GM21619 (cell line): ENCODE results near the gene MTHFD1L.

Experiments
- ATAC-seq: cut with Tn5 transposase; IDR thresholded peaks from one replicate; pipeline ENCODE4 v1.9.1; 2021; ENCODE audit not compliant: unreplicated experiment

The MTHFD1L gene

DNA sequence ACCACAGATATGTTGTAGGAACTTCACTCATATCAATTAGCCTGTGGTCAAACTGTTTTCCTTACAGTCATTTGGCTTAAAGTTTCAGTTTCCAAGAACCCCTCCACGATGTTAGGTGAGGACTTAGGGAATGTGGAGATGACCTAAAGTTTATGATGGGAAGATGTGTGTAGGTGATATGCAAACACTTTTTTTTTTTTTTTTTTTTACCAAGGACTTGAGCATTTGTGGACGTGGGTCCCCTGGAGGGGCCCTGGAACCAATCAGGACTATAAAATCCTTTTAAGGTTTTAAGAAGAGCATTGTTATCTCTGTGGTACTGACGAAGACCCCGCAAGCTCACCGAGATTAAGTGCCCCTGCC is 478 bp upstream of the MTHFD1L start:
- no peak for ATAC-seq

DNA sequence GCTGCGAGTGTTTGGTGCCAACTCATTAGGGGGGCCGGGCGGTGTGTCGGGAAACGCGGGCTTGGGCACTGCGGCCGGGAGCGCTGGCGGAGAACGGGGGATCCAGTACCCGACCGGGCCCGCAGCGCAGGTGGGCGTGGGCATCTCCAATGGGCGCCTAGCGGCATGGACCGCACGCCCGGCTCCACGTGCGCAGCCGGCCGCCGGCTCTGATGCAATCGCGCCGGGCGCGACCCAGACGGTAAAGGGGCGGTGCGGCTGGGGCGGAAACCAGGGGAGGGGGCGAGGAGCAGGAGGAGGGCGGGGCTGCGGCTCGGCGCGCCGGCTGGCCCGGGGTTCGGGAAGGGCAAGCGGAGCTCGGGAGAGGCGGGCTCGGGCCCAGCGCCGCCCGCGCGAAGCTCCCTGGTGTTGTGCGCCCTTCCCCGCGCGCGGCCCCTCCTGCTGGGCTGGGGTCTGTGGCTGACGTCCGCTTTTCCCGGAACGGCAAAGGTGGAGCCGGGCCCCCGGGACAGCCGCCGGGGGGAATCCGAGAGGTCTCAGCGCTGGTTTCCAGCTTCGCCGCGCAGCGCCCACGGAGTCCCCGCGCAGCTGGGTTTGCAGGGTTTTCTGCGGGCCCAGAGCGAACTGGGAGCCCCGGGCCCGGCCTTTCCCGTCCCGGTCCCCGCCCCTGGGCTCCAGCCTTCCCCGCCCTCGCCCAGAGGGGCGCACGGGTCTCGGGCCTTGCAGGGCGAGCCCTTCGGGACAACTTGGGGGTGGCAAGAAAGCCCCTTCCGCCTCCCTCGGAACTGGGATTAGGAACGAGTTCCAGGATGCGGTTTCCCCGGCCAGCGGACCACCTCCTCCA is 867 bp downstream of the MTHFD1L start:
- peak; percentile 78 for ATAC-seq

DNA sequence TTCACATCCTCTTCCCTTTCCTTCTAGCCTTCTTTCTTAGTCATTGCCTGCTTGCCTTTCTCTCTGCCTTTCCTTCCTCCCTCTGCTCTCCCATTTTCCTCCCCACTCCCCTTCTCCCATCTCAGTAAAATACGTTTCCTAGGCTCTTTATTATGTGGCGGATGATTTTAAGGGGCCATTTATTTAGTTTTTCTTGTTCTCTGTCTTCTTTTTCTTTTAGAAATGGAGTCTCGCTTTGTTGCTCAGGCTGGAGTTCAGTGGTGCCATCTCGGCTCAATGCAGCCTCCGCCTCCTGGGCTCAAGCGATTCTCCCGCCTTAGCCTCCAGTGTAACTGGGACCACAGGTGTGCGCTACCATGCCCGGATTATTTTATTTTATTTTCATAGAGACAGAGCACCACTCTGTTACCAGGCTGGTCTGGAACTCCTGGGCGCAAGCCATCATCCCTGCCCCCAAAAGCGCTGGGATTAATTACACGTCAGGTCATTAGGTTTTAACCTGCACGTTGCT is 1.5 kb downstream of the MTHFD1L start:
- no peak for ATAC-seq

DNA sequence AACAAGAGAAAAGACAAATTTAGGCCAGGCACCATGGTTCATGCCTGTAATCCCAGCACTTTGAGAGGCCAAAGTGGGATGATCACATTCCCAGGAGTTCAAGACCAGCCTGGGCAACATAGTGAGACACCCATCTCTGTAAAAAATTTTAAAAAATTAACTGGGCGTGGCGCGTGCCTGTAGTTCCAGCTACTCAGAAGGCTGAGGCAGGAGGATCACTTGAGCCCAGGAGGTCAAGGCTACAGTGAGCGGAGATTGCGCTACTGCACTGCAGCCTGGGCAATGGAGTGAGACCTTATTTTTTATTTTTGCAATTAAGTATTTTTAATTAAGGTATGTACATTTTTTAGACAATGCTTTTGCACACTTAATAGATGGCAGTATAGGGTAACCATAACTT is 3.3 kb downstream of the MTHFD1L start:
- no peak for ATAC-seq

DNA sequence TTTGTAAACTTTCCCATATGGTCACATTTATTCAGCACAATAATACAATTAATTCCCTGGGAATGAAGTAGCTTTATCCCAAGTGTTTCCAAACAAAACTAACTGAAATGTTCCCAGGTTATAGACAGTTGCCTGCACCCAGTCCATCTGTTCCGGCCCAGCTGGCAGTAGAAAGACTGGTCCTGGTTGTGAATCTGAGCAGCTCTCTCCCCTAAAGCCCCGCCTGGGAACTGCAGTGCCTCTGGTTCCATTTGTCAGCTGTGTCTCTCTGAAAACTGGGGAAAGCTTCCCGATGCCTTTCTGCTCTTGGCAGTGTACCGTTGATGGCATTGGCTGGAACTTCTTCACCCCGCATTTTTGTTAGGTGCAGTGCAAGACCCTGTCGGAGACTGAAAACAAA is 8.7 kb downstream of the MTHFD1L start:
- no peak for ATAC-seq

DNA sequence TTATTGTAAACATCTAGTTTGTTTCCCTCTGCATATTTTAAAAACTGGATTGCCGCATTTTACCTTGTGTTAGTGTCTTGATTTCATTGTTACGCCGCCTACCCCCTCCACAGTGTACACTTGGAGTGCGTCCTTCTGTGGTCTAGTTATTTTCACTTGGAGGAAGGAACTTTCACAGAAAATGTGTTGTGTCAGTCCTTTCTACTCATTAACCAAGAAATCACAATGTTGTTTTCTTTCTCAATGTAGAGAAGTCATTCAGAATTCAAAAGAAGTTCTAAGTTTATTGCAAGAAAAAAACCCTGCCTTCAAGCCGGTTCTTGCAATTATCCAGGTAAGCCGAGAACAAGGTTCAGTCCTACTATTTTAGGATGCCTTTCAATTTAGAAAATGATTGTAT is 10.3 kb downstream of the MTHFD1L start:
- ATAC-seq: no peak

DNA sequence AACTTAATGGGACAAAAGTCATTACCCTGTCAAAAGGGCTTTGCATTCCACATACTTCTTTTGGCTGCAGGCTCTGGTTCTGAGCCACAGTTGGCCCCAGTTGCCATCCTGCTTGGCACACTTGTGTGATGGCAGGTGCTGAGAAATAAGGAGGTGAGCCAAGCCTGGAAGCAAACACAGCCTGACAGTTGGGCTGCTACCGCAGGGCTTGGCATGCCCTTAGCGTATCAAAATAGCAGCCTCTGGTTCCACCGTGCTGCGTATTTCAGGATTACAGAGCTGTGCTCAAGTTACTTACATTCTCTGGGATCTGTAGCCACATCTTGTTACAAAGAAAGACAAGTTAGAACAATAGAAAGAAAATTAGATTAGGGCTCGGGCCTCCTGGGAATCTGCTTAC is 11.1 kb downstream of the MTHFD1L start:
- ATAC-seq: no peak

DNA sequence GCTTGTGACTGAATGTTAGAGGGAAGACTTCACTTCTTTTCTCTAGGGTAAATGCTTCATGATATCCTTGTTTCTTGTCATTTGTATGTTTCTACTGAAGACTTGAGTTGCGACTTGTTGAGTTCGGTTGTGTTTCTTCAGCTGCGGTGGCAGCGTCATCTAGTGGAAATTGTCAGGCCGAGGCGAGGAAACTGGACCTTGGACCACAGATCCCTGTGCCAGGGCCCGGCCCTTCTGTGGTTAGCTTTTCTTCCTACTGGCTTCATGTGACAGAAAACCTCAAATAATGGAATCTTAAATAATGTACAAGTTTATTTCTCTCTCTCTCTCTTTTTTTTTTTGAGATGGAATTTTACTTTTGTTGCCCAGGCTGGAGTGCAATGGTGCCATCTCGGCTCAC is 12.4 kb downstream of the MTHFD1L start:
- ATAC-seq: no peak

DNA sequence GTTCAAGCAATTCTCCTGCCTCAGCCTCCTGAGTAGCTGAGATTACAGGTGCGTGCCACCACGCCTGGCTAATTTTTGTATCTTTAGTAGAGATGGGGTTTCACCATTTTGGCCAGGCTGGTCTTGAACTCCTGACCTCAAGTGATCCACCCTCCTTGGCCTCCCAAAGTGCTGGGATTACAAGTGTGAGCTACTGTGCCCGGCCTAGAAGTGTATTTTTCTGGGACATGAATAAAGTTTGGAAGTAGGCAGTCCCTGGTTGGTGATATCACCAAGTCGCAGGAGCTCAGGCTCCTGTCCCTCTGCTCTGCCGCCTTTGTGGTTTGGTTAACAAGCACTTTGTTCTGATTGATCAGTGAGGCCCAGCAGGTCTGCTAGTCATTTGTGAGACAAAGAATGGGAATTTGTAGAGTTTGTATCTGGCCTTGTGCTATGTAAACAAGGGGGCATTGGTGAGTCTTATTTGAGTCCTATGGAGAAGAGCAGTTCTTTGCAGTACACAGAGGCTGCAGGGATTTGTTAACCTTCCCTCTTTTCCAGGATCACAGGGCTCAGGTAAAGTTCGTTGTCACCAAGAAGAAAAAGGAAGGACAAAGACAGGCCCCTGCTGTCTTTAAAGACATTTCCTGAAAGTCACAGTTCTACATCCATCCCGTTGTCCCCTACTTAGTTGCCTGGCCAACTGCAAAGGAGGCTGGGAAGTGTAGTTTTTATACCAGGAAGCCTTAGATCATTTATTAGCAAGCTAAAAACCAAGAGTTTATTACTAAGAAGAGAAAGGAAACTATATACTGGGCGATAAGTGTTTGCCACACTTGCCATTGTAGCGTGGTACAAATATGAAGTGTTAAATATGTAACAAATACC is 13.1 kb downstream of the MTHFD1L start:
- ATAC-seq: no peak

DNA sequence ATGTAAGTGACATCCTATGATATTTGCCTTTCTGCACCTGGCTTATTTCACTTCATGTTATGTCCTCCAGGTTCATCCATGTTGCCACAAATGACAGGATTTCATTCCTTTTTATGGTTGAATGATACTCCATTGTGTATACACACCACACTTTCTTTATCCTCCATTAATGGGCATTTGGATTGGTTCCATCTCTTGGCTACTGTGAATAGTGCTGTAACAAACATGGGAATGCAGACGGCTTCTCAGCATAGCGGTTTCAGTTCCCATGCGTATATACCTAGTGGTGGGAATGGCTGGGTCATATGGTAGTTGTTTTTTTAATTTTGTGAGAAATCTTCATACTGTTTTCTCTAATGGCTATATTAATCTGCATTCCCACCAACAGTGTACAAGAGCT is 14.8 kb downstream of the MTHFD1L start:
- no peak for ATAC-seq

DNA sequence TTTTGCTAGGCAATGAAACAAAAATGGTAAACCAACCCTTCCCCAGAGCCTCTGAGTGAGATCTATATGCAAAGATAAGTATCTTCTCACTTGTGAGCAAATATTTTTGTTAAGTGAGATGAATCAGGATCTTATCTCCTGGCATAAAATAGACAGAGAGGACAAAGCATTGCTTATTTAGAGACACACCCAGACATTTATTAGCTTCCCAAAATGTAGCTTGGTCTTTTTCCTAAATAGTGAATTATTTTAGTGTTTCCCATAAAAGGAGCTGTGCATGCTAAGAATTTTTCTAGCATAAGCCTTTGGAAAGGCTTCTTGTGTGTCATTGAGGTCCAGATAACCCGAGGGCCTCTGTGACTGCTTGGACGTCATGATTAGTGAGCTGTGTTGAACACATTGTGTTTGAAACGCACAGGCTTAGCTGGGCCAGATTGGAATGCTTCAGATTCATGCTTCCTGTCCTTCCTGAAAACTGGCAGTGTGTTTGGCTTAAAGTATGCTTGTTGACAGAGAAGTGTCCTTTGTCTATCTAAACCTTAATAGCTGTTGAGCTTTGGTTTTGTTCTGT is 16.5 kb downstream of the MTHFD1L start:
- ATAC-seq: no peak

DNA sequence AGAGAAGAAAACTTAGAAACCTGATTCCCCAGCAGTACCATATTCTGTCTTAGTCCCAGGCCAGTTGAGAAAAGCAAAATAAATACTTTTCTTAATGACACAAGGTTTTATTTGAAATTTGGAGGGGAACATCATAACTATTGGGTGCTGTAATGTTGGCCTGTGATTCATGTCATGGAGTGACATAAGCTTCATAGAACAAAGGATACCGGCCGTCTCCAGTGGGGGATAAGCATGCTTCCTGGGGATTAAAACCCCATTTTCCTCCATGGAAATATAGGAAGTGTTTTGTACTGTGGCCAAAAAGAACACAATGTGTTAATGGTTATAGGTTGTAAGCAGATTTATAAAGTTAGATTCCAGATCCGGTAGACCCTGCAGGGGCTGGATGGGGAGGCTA is 18.0 kb downstream of the MTHFD1L start:
- ATAC-seq: no peak

DNA sequence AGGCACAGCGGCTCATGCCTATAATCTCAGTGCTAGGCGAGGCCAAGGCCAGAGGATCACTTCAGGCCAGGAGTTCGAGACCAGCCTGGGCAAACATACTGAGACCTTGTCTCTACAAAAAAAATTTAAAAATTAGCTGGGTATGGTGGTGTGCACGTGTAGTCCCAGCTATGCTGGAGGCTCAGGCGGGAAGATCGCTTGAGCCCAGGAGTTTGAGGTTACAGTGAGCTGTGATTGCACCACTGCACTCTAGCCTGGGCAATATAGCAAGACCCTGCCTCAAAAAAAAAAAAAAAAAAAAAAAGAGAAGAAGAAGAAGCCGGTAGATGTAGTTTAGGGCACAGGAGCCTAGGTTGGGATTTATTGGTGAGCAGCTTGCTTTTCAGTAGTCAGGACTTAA is 20.7 kb downstream of the MTHFD1L start:
- no peak for ATAC-seq

DNA sequence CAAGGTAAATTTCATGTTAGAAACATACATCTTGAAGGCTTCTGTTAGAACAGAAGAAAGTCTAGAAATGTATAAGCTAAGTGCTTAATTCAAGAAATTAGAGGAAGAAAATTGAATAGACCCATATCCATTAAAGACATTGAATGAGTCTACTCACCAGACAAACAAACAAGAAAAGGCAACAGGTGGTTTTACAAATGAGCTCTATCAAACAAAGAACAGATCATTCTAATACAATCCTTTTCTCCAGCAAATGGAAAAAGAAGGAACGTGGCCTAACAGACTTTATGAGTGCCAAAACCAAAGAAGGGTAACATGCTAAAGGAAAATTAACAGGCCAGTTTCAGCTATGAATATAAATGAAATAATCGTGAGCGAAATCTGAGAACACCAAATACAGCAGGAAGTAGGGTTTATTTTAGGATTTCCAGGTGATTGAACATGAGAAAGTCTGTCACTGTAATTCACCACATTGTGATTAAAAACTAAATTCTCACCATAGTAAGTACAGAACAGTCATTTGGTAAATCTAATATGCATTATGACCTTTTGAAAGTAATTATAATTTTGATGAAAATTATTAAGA is 22.6 kb downstream of the MTHFD1L start:
- ATAC-seq: no peak

DNA sequence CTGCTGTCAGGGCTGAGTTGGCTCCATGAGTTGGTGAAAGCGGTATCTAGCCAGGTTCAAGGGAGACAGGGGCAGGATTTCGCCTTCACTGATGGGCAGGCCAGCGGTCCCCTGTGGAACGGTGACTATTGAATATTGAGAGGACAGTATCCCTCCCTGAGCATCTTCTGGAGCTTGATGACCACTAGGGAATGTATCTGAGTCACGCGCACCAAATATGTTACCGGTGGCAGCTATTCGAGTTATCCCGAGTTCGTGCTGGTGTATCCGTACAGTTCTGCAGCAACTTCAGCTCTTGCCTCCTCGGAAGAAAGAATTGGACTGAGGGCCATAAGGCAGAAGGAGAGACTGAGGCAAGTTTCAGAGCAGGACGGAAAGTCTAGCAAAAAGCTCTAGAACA is 24.8 kb downstream of the MTHFD1L start:
- no peak for ATAC-seq

DNA sequence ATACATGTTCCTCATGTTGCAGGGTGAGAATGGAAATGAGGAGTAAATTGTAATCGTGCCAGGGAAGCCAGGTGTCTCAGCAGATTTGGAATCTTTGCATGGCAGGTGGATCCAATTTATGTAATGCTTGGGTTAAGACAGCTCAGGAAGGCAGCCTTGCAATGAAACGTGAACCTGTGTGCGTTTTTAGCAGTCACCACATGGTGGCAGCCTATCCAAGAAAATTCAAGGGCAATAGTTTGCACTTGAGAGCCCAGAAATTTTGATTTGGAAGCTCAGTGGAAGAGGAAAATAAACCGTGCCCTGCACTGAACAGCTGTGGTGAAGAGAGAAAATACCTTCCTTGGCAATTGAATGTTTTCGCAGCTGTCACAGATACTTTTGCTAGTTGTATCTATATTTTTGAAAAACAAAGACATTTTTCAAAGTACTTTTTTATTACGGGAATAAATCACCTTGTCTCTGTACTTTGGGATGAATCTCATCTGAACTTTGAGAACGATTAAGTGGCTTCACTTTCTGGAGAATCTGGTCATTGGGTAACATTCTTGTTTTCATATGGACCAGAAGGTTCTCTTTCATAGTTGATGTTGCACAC is 26.5 kb downstream of the MTHFD1L start:
- no peak for ATAC-seq

DNA sequence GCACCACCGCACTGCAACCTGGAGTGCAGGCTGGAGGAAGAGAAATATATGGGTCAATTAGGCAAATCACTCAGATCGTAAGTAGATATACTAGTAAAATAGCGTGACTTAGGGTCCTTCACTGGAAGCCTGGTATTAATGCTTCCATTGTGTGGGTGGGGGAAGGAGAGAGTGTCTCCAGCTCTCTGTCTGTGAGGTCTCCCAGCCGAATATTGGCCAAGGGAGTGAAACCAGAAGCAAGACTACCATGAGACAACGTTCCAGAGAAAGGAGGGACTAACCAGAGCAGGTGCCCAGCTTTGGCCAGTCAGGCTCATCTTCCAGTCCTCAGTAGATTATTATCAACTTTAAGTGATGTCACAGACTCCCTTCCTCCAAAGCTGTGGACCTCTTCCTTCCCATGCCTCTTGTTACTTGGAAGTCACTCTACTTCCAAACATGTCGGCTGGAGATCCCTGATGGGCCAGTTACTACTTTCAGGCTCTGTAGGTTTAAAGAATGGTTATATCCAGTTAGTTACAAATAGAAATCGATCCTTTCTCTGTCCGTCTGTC is 28.8 kb downstream of the MTHFD1L start:
- no peak for ATAC-seq

DNA sequence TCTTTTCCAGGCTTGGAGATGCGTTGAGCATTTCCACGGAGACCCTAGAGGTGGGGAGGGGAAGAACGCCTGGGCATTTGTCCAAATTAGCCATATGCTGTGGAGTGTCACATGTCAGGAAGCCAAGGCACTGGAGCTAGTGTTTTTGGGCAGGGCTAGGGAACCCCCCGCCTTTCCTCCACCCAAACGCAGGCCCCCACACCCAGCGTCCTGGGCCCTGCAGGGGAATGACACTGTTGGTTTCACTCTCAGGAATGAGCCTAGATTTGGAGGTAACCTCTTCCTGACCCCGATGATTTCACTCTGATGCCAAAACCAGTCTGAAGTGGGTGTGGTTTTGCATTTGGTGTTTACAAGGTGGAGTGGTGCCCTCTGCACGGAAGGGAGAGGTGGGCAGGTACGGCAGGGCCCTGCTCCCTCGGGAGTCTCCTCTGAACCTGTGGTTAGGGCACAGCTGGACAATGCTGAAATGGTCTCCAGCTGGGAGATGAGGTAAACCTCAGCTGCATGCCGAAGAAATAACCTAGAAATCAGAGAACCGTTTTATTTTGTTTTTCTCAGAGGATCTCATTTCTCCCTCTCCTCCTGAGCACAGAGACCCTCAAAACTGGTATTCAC is 29.5 kb downstream of the MTHFD1L start:
- peak; percentile 56 for ATAC-seq

DNA sequence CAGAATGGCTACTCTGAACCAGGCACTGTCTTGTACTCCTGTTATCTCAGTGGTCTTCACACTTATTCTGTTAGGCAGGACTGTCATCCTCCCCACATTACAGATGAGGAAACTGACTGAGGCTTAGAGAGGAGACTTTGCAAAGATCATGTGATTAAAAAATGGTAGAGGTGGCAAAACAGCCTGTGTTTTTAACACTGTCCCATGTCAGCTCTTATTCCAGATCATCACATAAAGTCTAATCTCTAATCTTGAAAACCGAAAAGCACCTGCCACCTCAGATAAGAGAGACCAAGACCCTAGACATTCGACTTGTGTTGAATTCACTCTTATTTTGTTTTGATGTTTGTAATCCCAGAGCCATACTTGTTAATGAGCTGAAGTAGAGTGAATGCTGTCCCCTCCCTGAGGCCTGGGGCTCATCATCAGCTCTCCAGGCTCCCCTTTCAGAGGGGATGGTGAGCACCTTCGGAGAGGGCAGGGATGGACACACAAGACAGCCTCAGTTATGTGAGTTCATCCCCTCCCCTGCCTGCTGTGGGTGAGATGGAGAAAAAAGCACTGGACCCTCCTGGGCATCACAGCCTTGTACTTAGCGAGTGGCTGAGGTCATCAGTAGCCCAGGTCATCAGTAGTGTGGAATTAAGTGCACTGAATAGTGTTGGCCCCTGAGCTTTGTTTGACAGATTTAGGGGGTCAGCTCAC is 30.6 kb downstream of the MTHFD1L start:
- ATAC-seq: no peak
